ENCODE results near the gene ATP2A1. TPM values are rescaled to one million over a fixed set of nuclear protein-coding genes. Genes with fewer than 3 reads are reported as not detected.

Gene ATP2A1
- polyA plus RNA-seq, 2 of the 4 experiments (the other 2 are of a cell fraction), result 0.96 to 5.2 TPM

DNA sequence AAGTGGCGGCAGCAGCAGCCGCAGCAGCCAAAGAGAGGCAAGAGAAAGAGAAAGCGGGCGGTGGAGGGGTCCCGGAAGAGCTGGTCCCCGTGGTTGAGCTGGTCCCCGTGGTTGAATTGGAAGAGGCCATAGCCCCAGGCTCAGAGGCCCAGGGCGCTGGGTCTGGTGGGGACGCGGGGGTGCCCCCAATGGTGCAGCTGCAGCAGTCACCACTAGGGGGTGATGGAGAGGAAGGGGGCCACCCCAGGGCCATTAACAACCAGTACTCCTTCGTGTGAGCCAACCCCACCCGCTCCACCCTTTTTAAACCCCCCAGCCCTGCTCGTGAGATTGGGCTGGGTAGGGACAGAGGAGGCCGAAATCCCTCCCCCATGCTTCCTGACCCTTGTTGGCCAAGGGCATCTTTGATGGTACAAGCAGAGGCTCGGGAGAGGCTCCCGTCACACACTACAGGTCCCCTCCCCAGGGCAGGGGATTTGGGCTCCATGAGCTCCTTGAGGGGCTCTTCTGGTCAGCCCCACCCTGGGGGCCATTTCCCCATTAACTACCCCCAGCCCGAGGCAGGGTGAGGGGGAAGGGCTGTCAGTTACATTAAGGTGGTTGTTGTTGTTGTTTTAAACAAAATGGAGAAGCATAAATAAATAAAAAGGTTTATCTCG lies 4.6 kb upstream of the ATP2A1 start:
- ChIA-PET CTCF (interaction anchor here (0.7 to 17.8 kb wide), 17 partner anchors 8 to 89 kb away, joined by 3 to 190 read pairs (median 4); partner anchors contain the start of gene NFATC2IP), POLR2A (interaction anchor here (2.6 kb wide), 1 partner anchor 10 kb away, joined by 9 read pairs; the partner anchor contains the start of gene SH2B1)
- Histone ChIP-seq H3K4me3 (no peak overlapping the region), H3K27ac (no peak overlapping the region), H3K4me1 (peaks cover 13% of the 10 kb centered on the region; the same call in 2 of the 3 replicates), H3K9me3 (no peaks in the 10 kb centered on the region), H3K4me2 (no peak overlapping the region)
- FAIRE-seq (no peak), DNase-seq (ENCODE audit: low read depth in 1 of 2, low spot score in 1 of 2) (peak in 1 of 2 experiments; percentile 73), ATAC-seq (peak in 1 of 2 experiments; percentile 70; a peak in 3 of 6 replicates)
- 87% methylated on average over 17 of the region's 18 CpGs for WGBS (ENCODE audit: missing lambda C conversion rate)
- TF ChIP-seq POLR2AphosphoS2 (conservative IDR thresholded peaks at IDR 0.05; ENCODE audit: low read length) (no peak), HOXB5 (CRISPR knock-in tag; IDR thresholded peaks at IDR 0.05) (no peak), FOSL2 (IDR thresholded peaks at IDR 0.05) (no peak), FOSL2 (CRISPR knock-in tag; IDR thresholded peaks at IDR 0.05) (no peak), CBX2 (IDR thresholded peaks at IDR 0.05; ENCODE audit: borderline replicate concordance, low read depth) (no peak), MAFK (IDR thresholded peaks at IDR 0.05; ENCODE audit: partially characterized antibody) (no peak), HEYL (CRISPR knock-in tag; IDR thresholded peaks at IDR 0.05) (no peak), NPAS2 (CRISPR knock-in tag; IDR thresholded peaks at IDR 0.05; ENCODE audit: borderline replicate concordance) (no peak), SMC3 (IDR thresholded peaks at IDR 0.05) (peak; percentile 27; the same call in 2 of the 3 replicates), NFE2L2 (conservative IDR thresholded peaks at IDR 0.05; ENCODE audit: low read length) (no peak), ZSCAN20 (CRISPR knock-in tag; IDR thresholded peaks at IDR 0.05) (no peak), MAZ (IDR thresholded peaks at IDR 0.05; ENCODE audit: borderline replicate concordance, low read depth, low read length) (no peak), HOXA7 (CRISPR knock-in tag; IDR thresholded peaks at IDR 0.05) (no peak), HDAC2 (IDR thresholded peaks at IDR 0.05) (no peak), CBX8 (IDR thresholded peaks at IDR 0.05) (no peak), RNF2 (IDR thresholded peaks at IDR 0.05; ENCODE audit: borderline replicate concordance, low read depth) (no peak), ZFP36 (IDR thresholded peaks at IDR 0.05; ENCODE audit: borderline replicate concordance, partially characterized antibody) (no peak), RAD21 (conservative IDR thresholded peaks at IDR 0.05 in 1 of 2, IDR thresholded peaks at IDR 0.05 in 1 of 2) (peak; percentile 14 to 25; a peak in 2 of 5 replicates), BHLHE40 (IDR thresholded peaks at IDR 0.05; ENCODE audit: low read depth, low read length) (no peak), TFCP2L1 (CRISPR knock-in tag; IDR thresholded peaks at IDR 0.05) (no peak)
- TF ChIP-seq, protein P1, sequence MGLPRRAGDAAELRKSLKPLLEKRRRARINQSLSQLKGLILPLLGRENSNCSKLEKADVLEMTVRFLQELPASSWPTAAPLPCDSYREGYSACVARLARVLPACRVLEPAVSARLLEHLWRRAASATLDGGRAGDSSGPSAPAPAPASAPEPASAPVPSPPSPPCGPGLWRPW (IDR thresholded peaks at IDR 0.05), result no peak
- TF ChIP-seq, protein P2, sequence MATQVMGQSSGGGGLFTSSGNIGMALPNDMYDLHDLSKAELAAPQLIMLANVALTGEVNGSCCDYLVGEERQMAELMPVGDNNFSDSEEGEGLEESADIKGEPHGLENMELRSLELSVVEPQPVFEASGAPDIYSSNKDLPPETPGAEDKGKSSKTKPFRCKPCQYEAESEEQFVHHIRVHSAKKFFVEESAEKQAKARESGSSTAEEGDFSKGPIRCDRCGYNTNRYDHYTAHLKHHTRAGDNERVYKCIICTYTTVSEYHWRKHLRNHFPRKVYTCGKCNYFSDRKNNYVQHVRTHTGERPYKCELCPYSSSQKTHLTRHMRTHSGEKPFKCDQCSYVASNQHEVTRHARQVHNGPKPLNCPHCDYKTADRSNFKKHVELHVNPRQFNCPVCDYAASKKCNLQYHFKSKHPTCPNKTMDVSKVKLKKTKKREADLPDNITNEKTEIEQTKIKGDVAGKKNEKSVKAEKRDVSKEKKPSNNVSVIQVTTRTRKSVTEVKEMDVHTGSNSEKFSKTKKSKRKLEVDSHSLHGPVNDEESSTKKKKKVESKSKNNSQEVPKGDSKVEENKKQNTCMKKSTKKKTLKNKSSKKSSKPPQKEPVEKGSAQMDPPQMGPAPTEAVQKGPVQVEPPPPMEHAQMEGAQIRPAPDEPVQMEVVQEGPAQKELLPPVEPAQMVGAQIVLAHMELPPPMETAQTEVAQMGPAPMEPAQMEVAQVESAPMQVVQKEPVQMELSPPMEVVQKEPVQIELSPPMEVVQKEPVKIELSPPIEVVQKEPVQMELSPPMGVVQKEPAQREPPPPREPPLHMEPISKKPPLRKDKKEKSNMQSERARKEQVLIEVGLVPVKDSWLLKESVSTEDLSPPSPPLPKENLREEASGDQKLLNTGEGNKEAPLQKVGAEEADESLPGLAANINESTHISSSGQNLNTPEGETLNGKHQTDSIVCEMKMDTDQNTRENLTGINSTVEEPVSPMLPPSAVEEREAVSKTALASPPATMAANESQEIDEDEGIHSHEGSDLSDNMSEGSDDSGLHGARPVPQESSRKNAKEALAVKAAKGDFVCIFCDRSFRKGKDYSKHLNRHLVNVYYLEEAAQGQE (IDR thresholded peaks at IDR 0.05), result no peak
- TF ChIP-seq, protein P3, sequence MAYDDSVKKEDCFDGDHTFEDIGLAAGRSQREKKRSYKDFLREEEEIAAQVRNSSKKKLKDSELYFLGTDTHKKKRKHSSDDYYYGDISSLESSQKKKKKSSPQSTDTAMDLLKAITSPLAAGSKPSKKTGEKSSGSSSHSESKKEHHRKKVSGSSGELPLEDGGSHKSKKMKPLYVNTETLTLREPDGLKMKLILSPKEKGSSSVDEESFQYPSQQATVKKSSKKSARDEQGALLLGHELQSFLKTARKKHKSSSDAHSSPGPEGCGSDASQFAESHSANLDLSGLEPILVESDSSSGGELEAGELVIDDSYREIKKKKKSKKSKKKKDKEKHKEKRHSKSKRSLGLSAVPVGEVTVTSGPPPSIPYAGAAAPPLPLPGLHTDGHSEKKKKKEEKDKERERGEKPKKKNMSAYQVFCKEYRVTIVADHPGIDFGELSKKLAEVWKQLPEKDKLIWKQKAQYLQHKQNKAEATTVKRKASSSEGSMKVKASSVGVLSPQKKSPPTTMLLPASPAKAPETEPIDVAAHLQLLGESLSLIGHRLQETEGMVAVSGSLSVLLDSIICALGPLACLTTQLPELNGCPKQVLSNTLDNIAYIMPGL (CRISPR knock-in tag; IDR thresholded peaks at IDR 0.05; ENCODE audit: borderline replicate concordance), result no peak
- TF ChIP-seq, protein P4, sequence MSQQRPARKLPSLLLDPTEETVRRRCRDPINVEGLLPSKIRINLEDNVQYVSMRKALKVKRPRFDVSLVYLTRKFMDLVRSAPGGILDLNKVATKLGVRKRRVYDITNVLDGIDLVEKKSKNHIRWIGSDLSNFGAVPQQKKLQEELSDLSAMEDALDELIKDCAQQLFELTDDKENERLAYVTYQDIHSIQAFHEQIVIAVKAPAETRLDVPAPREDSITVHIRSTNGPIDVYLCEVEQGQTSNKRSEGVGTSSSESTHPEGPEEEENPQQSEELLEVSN (IDR thresholded peaks at IDR 0.05; ENCODE audit: borderline replicate concordance, low read depth), result no peak
- TF ChIP-seq, protein P5, sequence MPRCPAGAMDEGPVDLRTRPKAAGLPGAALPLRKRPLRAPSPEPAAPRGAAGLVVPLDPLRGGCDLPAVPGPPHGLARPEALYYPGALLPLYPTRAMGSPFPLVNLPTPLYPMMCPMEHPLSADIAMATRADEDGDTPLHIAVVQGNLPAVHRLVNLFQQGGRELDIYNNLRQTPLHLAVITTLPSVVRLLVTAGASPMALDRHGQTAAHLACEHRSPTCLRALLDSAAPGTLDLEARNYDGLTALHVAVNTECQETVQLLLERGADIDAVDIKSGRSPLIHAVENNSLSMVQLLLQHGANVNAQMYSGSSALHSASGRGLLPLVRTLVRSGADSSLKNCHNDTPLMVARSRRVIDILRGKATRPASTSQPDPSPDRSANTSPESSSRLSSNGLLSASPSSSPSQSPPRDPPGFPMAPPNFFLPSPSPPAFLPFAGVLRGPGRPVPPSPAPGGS (IDR thresholded peaks at IDR 0.05), result no peak
- TF ChIP-seq, protein P6, sequence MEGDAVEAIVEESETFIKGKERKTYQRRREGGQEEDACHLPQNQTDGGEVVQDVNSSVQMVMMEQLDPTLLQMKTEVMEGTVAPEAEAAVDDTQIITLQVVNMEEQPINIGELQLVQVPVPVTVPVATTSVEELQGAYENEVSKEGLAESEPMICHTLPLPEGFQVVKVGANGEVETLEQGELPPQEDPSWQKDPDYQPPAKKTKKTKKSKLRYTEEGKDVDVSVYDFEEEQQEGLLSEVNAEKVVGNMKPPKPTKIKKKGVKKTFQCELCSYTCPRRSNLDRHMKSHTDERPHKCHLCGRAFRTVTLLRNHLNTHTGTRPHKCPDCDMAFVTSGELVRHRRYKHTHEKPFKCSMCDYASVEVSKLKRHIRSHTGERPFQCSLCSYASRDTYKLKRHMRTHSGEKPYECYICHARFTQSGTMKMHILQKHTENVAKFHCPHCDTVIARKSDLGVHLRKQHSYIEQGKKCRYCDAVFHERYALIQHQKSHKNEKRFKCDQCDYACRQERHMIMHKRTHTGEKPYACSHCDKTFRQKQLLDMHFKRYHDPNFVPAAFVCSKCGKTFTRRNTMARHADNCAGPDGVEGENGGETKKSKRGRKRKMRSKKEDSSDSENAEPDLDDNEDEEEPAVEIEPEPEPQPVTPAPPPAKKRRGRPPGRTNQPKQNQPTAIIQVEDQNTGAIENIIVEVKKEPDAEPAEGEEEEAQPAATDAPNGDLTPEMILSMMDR (IDR thresholded peaks at IDR 0.05), result peak; percentile 50
